HG03469 (cell line): ENCODE data around the gene KBTBD2.
"Not testable (repeated sequence)": the region's sequence is repeated elsewhere in the genome, so short reads cannot be mapped to it uniquely, and the experiment has no call there.

Experiments used
- ATAC-seq: cut with Tn5 transposase; IDR thresholded peaks from one replicate; pipeline ENCODE4 v1.9.1; 2021; ENCODE audit warnings: mild to moderate bottlenecking, moderate library complexity, moderate number of reproducible peaks; ENCODE audit not compliant: unreplicated experiment

KBTBD2 gene

GRCh38 chr7:32893722-32894121 is 2.2 kb upstream of the KBTBD2 start:
- no peak for ATAC-seq

GRCh38 chr7:32893207-32893524 is 1.6 kb upstream of the KBTBD2 start:
- ATAC-seq = no peak

GRCh38 chr7:32892521-32893206 is 1.1 kb upstream of the KBTBD2 start:
- no peak for ATAC-seq

GRCh38 chr7:32891800-32892520 is 400 bp upstream of the KBTBD2 start:
- ATAC-seq = peak; percentile 28

GRCh38 chr7:32890793-32891042 is 842 bp downstream of the KBTBD2 start:
- no peak for ATAC-seq

GRCh38 chr7:32890010-32890792 is 1.4 kb downstream of the KBTBD2 start:
- peak; percentile 33 for ATAC-seq

GRCh38 chr7:32888505-32888904 is 3.1 kb downstream of the KBTBD2 start:
- no peak for ATAC-seq

- ATAC-seq = no peak
Measured at GRCh38 chr7:32887395-32887794, 4.2 kb downstream of the KBTBD2 start.

GRCh38 chr7:32881074-32881982 is 10.2 kb downstream of the KBTBD2 start:
- ATAC-seq = no peak

- ATAC-seq = no peak
Measured at GRCh38 chr7:32879460-32879859, 12.1 kb downstream of the KBTBD2 start.

GRCh38 chr7:32878023-32878422 is 13.5 kb downstream of the KBTBD2 start:
- not testable (repeated sequence) for ATAC-seq

- no peak for ATAC-seq
Measured at GRCh38 chr7:32872421-32872820, 19.1 kb downstream of the KBTBD2 start.

- no peak for ATAC-seq
Measured at GRCh38 chr7:32871624-32872371, 19.8 kb downstream of the KBTBD2 start.

- ATAC-seq = no peak
Measured at GRCh38 chr7:32870298-32870697, 21.3 kb downstream of the KBTBD2 start.

- ATAC-seq = no peak
Measured at GRCh38 chr7:32869716-32870115, 21.8 kb downstream of the KBTBD2 start.

GRCh38 chr7:32868116-32868515 is 23.4 kb downstream of the KBTBD2 start:
- ATAC-seq = no peak

- ATAC-seq = no peak
Measured at GRCh38 chr7:32865448-32866030, 26.0 kb downstream of the KBTBD2 start.

- not testable (repeated sequence) for ATAC-seq
Measured at GRCh38 chr7:32863872-32864271, 27.7 kb downstream of the KBTBD2 start.

GRCh38 chr7:32860090-32860489 is 31.5 kb downstream of the KBTBD2 start:
- no peak for ATAC-seq

- ATAC-seq = no peak
Measured at GRCh38 chr7:32858648-32859047, 32.9 kb downstream of the KBTBD2 start.
